IMR-90 (cell line): Measurements from ENCODE around the gene CA12. TPM values are rescaled to one million over a fixed set of nuclear protein-coding genes. Genes with fewer than 3 reads are reported as not detected.

ENCODE experiments used
- ATAC-seq: fragments of 200-7000 bp; cut with Tn5 transposase; 2 replicates; pipeline ENCODE4 v1.9.1; 2020; ENCODE audit warnings: low read depth, mild to moderate bottlenecking, moderate library complexity
- BruUV-seq: library from RNA; stranded (reverse); fragments of 400-500 nt; replicated peaks from 2 replicates; lab custom pipeline; 2021; lab: Mats Ljungman, UMichigan
- CTCF ChIA-PET: fragments of 300-600 bp; formaldehyde crosslinking; extraction: SDS; loops from one replicate; lab custom pipeline; 2021; ENCODE audit warnings: antibody characterized with exemption; lab: Yijun Ruan, JAX
- POLR2A ChIA-PET: fragments of 300-600 bp; sonication (Branson Sonifier 250); formaldehyde crosslinking; loops from one replicate; lab custom pipeline; 2022; ENCODE audit warnings: antibody characterized with exemption; ENCODE audit not compliant: unreplicated experiment; lab: Charles Lee
- DNase-seq: peaks from one replicate; pipeline ENCODE4 v3.0.0; 2013
- H2AFZ ChIP-seq: replicated peaks from 2 replicates; pipeline ENCODE3; 2013; ENCODE audit warnings: low read length, mild to moderate bottlenecking; ENCODE audit not compliant: poor library complexity
- H2AK5ac ChIP-seq: 2 replicates; pipeline ENCODE4 v1.6.1; 2013; ENCODE audit warnings: low read depth, low read length, inconsistent platforms
- H2AK9ac ChIP-seq: replicated peaks from 2 replicates; pipeline ENCODE3; 2013; ENCODE audit warnings: mild to moderate bottlenecking, low read depth, low read length, moderate library complexity; ENCODE audit not compliant: poor library complexity
- H2BK120ac ChIP-seq: 2 replicates; pipeline ENCODE4 v1.6.1; 2013; ENCODE audit warnings: low read depth, low read length, inconsistent platforms
- H2BK15ac ChIP-seq: 3 replicates; pipeline ENCODE4 v1.6.1; 2013; ENCODE audit warnings: low read depth, low read length, inconsistent platforms
- H2BK20ac ChIP-seq: 2 replicates; pipeline ENCODE4 v1.6.1; 2013; ENCODE audit warnings: low read depth, mild to moderate bottlenecking, inconsistent platforms, low read length, moderate library complexity
- H2BK5ac ChIP-seq: 2 replicates; pipeline ENCODE4 v1.6.1; 2013; ENCODE audit warnings: mild to moderate bottlenecking, low read depth, low read length, inconsistent platforms; ENCODE audit not compliant: poor library complexity, severe bottlenecking
- H3K14ac ChIP-seq: replicated peaks from 2 replicates; pipeline ENCODE4 v1.6.1; 2013; ENCODE audit warnings: low read depth, low read length, inconsistent platforms
- H3K18ac ChIP-seq: 2 replicates; pipeline ENCODE4 v1.6.1; 2013; ENCODE audit warnings: low read depth, low read length, control low read depth
- H3K23ac ChIP-seq: 2 replicates; pipeline ENCODE4 v1.6.1; 2013; ENCODE audit warnings: low read depth, low read length, inconsistent platforms
- H3K27ac ChIP-seq: 2 replicates; pipeline ENCODE4 v1.5.1; 2013; ENCODE audit warnings: mild to moderate bottlenecking, control low read depth, low read length; ENCODE audit not compliant: insufficient read depth
- H3K27me3 ChIP-seq: 2 replicates; pipeline ENCODE4 v1.6.1; 2013; ENCODE audit warnings: low read length; ENCODE audit not compliant: control insufficient read depth, insufficient read depth
- H3K36me3 ChIP-seq: 2 replicates; pipeline ENCODE4 v1.6.1; 2013; ENCODE audit warnings: low read length, mixed read lengths; ENCODE audit not compliant: control insufficient read depth, insufficient read depth
- H3K4ac ChIP-seq: 2 replicates; pipeline ENCODE4 v1.6.1; 2013; ENCODE audit warnings: low read depth, low read length, inconsistent platforms
- H3K4me1 ChIP-seq: 2 replicates; pipeline ENCODE4 v1.6.1; 2013; ENCODE audit warnings: low read length, mixed read lengths; ENCODE audit not compliant: control insufficient read depth, insufficient read depth
- H3K4me2 ChIP-seq: 2 replicates; pipeline ENCODE4 v1.6.1; 2013; ENCODE audit warnings: low read depth, mild to moderate bottlenecking, control low read depth, low read length, moderate library complexity
- H3K4me3 ChIP-seq: 2 replicates; pipeline ENCODE4 v1.5.1; 2013; ENCODE audit warnings: low read depth, mild to moderate bottlenecking, control low read depth, low read length, moderate library complexity; ENCODE audit not compliant: insufficient read depth
- H3K56ac ChIP-seq: 2 replicates; pipeline ENCODE4 v1.6.1; 2013; ENCODE audit warnings: low read length, inconsistent platforms; ENCODE audit not compliant: insufficient read depth; ENCODE audit errors: extremely low read depth
- H3K79me1 ChIP-seq, 2 experiments: 2 replicates each; pipeline ENCODE4 v1.6.1; 2013; ENCODE audit warnings: low read length in 2 of 2, inconsistent platforms in 1 of 2, low read depth in 1 of 2
- H3K9ac ChIP-seq: 2 replicates; pipeline ENCODE4 v1.6.1; 2013; ENCODE audit warnings: low read depth, low read length, control low read depth
- H3K9me1 ChIP-seq: 2 replicates; pipeline ENCODE4 v1.6.1; 2013; ENCODE audit warnings: low read length, inconsistent platforms; ENCODE audit not compliant: insufficient read depth
- H3K9me3 ChIP-seq: 2 replicates; pipeline ENCODE4 v1.6.1; 2013; ENCODE audit warnings: low read length; ENCODE audit not compliant: control insufficient read depth, insufficient read depth
- H4K20me1 ChIP-seq: 2 replicates; pipeline ENCODE4 v1.6.1; 2013; ENCODE audit warnings: low read length, inconsistent platforms; ENCODE audit not compliant: insufficient read depth
- H4K5ac ChIP-seq: 2 replicates; pipeline ENCODE4 v1.6.1; 2013; ENCODE audit warnings: mild to moderate bottlenecking, low read depth, low read length, control low read depth
- H4K8ac ChIP-seq, 2 experiments: 2 replicates each; pipeline ENCODE4 v1.6.1; 2013; ENCODE audit warnings: low read depth in 2 of 2, low read length in 2 of 2, control low read depth in 1 of 2, inconsistent platforms in 1 of 2
- H4K91ac ChIP-seq: 2 replicates; pipeline ENCODE4 v1.6.1; 2013; ENCODE audit warnings: low read depth, low read length, inconsistent platforms; ENCODE audit not compliant: insufficient read depth
- BHLHE40 ChIP-seq: fragments of 150-350 bp; IDR thresholded peaks from 2 replicates; pipeline ENCODE4 v1.6.1; 2016; ENCODE audit warnings: mild to moderate bottlenecking, low read depth, low read length
- CEBPB ChIP-seq: IDR thresholded peaks from 2 replicates; pipeline ENCODE4 v1.6.1; 2012; ENCODE audit warnings: low read depth, low read length, improper control_type of control experiment
- CHD1 ChIP-seq: IDR thresholded peaks from 2 replicates; pipeline ENCODE4 v1.6.1; 2012; ENCODE audit warnings: low read depth, low read length, improper control_type of control experiment
- CTCF ChIP-seq: conservative IDR thresholded peaks from 2 replicates; pipeline ENCODE4 v1.5.1; 2012; ENCODE audit warnings: mild to moderate bottlenecking, low read depth, low read length, improper control_type of control experiment
- ELK1 ChIP-seq: fragments of 150-350 bp; IDR thresholded peaks from 2 replicates; pipeline ENCODE4 v1.6.1; 2016; ENCODE audit warnings: low read depth, mild to moderate bottlenecking, low read length, moderate library complexity, borderline replicate concordance
- FOS ChIP-seq: fragments of 150-350 bp; IDR thresholded peaks from 2 replicates; pipeline ENCODE4 v1.6.1; 2016; ENCODE audit warnings: low read depth, low read length
- MAFK ChIP-seq: IDR thresholded peaks from 2 replicates; pipeline ENCODE4 v1.6.1; 2012; ENCODE audit warnings: low read depth, low read length, improper control_type of control experiment
- MAZ ChIP-seq: IDR thresholded peaks from 2 replicates; pipeline ENCODE4 v1.6.1; 2012; ENCODE audit warnings: low read depth, mild to moderate bottlenecking, low read length, improper control_type of control experiment, moderate library complexity, borderline replicate concordance
- MXI1 ChIP-seq: IDR thresholded peaks from 2 replicates; pipeline ENCODE4 v1.6.1; 2012; ENCODE audit warnings: low read depth, mild to moderate bottlenecking, low read length, moderate library complexity, borderline replicate concordance
- NFE2L2 ChIP-seq: fragments of 150-350 bp; IDR thresholded peaks from 2 replicates; pipeline ENCODE4 v1.6.1; 2016; ENCODE audit warnings: low read depth, mild to moderate bottlenecking, low read length
- POLR2A ChIP-seq: IDR thresholded peaks from 2 replicates; pipeline ENCODE4 v1.6.1; 2012; ENCODE audit warnings: mild to moderate bottlenecking, low read depth, low read length
- RAD21 ChIP-seq: IDR thresholded peaks from 2 replicates; pipeline ENCODE4 v1.6.1; 2012; ENCODE audit warnings: low read length, improper control_type of control experiment
- RCOR1 ChIP-seq: IDR thresholded peaks from 2 replicates; pipeline ENCODE4 v1.6.1; 2012; ENCODE audit warnings: mild to moderate bottlenecking, low read length, improper control_type of control experiment; ENCODE audit not compliant: insufficient replicate concordance
- RFX5 ChIP-seq: IDR thresholded peaks from 2 replicates; pipeline ENCODE4 v1.8.0; 2012; ENCODE audit warnings: low read depth, mild to moderate bottlenecking, low read length, moderate library complexity
- SMC3 ChIP-seq: fragments of 150-350 bp; IDR thresholded peaks from 2 replicates; pipeline ENCODE4 v1.6.1; 2016; ENCODE audit warnings: low read depth, mild to moderate bottlenecking, antibody characterized with exemption, low read length, moderate library complexity
- WGBS, 2 experiments: methylation state at CpG; one replicate each; pipeline versions ENCODE4 v1.1.5 to v1.1.7; 2013; ENCODE audit warnings: missing lambda C conversion rate in 2 of 2; ENCODE audit not compliant: insufficient read length in 1 of 2; ENCODE audit errors: extremely low coverage in 2 of 2; 5-methylcytosine and 5-hydroxymethylcytosine counted together
- dilution Hi-C: fragments of 300-500 bp; cut with HindIII; formaldehyde crosslinking; loops from one replicate; pipeline ENCODE4 v1.14.3; 2018; ENCODE audit warnings: low sequenced_read_pairs; ENCODE audit not compliant: unreplicated experiment
- in situ Hi-C: fragments of 300-500 bp; cut with MboI; formaldehyde crosslinking; loops from 3 replicates; pipeline ENCODE4 v1.14.3; 2019; ENCODE audit warnings: low sequenced_read_pairs, inconsistent platforms, mixed read lengths
- intact Hi-C: fragments of 100-400 bp; cut with micrococcal nuclease; formaldehyde crosslinking; loops from 2 replicates; pipeline ENCODE4 v1.10.0; 2022
- polyA plus RNA-seq, 3 experiments: library from polyadenylated mRNA; depleted of rRNA; stranded (reverse); fragments of >200 nt; gene quantifications; 2 replicates each; pipeline ENCODE4 v1.2.3, GENCODE V29; 2012; ENCODE audit warnings: low replicate concordance in 1 of 3
- total RNA-seq: library from RNA; depleted of rRNA; stranded (reverse); fragments of >200 nt; gene quantifications from 2 replicates; pipeline ENCODE4 v1.2.3, GENCODE V29; 2012
- TF ChIP-seq, protein P1 (sequence below): fragments of 150-350 bp; IDR thresholded peaks from 2 replicates; pipeline ENCODE4 v1.6.1; 2017; ENCODE audit warnings: mild to moderate bottlenecking, antibody characterized with exemption, low read length, low read depth

The CA12 gene
- total and polyA plus RNA-seq, 2 of the 4 experiments (the other 2 are of a cell fraction) = 33.7 to 52.6 TPM

DNA sequence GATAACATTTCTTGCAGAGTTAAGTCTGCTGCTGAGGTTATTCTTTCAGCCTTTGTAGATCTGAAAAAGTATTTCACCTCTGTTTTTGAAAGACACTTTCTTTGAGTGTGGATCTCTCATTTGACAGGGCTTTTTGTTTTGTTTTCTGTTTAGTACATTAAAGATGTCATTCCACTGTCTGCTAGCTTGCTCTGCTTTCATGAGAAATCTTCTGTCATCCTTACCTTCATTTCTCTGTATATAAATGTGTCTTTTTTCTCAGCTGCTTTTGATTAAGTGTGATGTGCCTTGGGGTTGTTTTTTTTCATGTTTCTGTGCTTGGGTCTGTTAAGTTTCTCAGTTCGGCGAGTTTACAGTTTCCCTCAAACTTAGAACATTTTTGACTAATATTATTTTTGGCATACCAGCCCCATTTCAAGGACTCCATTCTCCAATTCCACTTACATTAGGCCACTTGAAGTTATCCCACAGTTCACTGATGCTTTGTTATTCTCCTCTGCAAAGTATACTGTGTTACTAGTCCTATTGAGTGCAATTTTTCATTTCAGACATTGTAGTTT is 43.9 kb upstream of the CA12 start:
- in situ Hi-C loops (no loop called here), intact Hi-C loops (no loop called here), dilution Hi-C loops (no loop called here)
- Histone ChIP-seq H3K4ac (no peak overlapping the region), H4K5ac (no peak overlapping the region), H3K9me1 (no peaks in the 10 kb centered on the region), H4K91ac (no peak overlapping the region), H4K20me1 (no peaks in the 10 kb centered on the region), H3K79me1 (no peaks in the 10 kb centered on the region), H3K4me1 (no peaks in the 10 kb centered on the region), H2BK120ac (no peak overlapping the region), H3K23ac (no peak overlapping the region), H2BK5ac (no peak overlapping the region), H3K9me3 (peaks cover 6% of the 10 kb centered on the region), H3K14ac (no peak overlapping the region), H3K27ac (no peak overlapping the region), H2BK15ac (no peak overlapping the region), H2BK20ac (no peak overlapping the region), H3K56ac (no peak overlapping the region), H3K4me3 (no peak overlapping the region), H3K9ac (no peak overlapping the region), H3K18ac (no peak overlapping the region), H2AK5ac (no peak overlapping the region), H3K36me3 (no peaks in the 10 kb centered on the region), H3K4me2 (no peak overlapping the region), H2AFZ (no peak overlapping the region), H2AK9ac (no peak overlapping the region), H3K27me3 (no peaks in the 10 kb centered on the region), H4K8ac (no peak overlapping the region)
- WGBS, 2 experiments = no CpG with 5 or more reads among the region's 2 CpGs
- TF ChIP-seq RFX5 (no peak), CTCF (no peak), RCOR1 (no peak), NFE2L2 (no peak), CEBPB (no peak), FOS (no peak), MXI1 (no peak), ELK1 (no peak), MAZ (no peak), BHLHE40 (no peak), CHD1 (no peak), RAD21 (no peak), MAFK (no peak), SMC3 (no peak), POLR2A (no peak)
- TF ChIP-seq, protein P1, sequence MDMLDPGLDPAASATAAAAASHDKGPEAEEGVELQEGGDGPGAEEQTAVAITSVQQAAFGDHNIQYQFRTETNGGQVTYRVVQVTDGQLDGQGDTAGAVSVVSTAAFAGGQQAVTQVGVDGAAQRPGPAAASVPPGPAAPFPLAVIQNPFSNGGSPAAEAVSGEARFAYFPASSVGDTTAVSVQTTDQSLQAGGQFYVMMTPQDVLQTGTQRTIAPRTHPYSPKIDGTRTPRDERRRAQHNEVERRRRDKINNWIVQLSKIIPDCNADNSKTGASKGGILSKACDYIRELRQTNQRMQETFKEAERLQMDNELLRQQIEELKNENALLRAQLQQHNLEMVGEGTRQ = no peak
- no TSS peak for BruUV-seq
- POLR2A ChIA-PET = no interaction called here
- CTCF ChIA-PET = no interaction called here
- no peak for ATAC-seq
- DNase-seq = no peak
